Mammary epithelial cell (primary cell): ENCODE measurements around the gene CPNE6.

Source experiments
- EZH2 ChIP-seq: IDR thresholded peaks from 2 replicates; pipeline ENCODE4 v1.6.1; 2012; ENCODE audit warnings: low read length, inconsistent platforms, borderline replicate concordance
- TF ChIP-seq, protein P1 (sequence below), 2 donors: IDR thresholded peaks in 1 of 2; conservative IDR thresholded peaks in 1 of 2; 2 replicates each; pipeline ENCODE4 v1.5.1; 2011 to 2012; ENCODE audit warnings: inconsistent platforms in 2 of 2, low read length in 2 of 2, mild to moderate bottlenecking in 2 of 2, control low read depth in 1 of 2, low read depth in 1 of 2; ENCODE audit not compliant: insufficient read depth in 1 of 2; ENCODE audit errors: extremely low read depth in 1 of 2

- TF ChIP-seq, protein P1, sequence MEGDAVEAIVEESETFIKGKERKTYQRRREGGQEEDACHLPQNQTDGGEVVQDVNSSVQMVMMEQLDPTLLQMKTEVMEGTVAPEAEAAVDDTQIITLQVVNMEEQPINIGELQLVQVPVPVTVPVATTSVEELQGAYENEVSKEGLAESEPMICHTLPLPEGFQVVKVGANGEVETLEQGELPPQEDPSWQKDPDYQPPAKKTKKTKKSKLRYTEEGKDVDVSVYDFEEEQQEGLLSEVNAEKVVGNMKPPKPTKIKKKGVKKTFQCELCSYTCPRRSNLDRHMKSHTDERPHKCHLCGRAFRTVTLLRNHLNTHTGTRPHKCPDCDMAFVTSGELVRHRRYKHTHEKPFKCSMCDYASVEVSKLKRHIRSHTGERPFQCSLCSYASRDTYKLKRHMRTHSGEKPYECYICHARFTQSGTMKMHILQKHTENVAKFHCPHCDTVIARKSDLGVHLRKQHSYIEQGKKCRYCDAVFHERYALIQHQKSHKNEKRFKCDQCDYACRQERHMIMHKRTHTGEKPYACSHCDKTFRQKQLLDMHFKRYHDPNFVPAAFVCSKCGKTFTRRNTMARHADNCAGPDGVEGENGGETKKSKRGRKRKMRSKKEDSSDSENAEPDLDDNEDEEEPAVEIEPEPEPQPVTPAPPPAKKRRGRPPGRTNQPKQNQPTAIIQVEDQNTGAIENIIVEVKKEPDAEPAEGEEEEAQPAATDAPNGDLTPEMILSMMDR (conservative IDR thresholded peaks at IDR 0.05 in 1 of 2, IDR thresholded peaks at IDR 0.05 in 1 of 2; ENCODE audit: extremely low read depth in 1 of 2, insufficient read depth in 1 of 2, low read depth in 1 of 2, low read length in 2 of 2): no peak
- TF ChIP-seq EZH2: no peak
Measured at GRCh38 chr14:24032727-24033418, 38.5 kb upstream of the CPNE6 start.
